Stimulated activated CD4-positive, alpha-beta T cell treated with anti-CD3 and anti-CD28 coated beads, Interleukin-1b, Interleukin-23, amount 100 ng/mL, for 4 hours (primary cell): ENCODE measurements around the gene BANF1.

Experiments used
- DNase-seq, 2 donors: peaks; one replicate each; pipeline ENCODE4 v3.0.0-alpha.2; 2020; ENCODE audit warnings: low read depth in 2 of 2

The BANF1 gene

DNA sequence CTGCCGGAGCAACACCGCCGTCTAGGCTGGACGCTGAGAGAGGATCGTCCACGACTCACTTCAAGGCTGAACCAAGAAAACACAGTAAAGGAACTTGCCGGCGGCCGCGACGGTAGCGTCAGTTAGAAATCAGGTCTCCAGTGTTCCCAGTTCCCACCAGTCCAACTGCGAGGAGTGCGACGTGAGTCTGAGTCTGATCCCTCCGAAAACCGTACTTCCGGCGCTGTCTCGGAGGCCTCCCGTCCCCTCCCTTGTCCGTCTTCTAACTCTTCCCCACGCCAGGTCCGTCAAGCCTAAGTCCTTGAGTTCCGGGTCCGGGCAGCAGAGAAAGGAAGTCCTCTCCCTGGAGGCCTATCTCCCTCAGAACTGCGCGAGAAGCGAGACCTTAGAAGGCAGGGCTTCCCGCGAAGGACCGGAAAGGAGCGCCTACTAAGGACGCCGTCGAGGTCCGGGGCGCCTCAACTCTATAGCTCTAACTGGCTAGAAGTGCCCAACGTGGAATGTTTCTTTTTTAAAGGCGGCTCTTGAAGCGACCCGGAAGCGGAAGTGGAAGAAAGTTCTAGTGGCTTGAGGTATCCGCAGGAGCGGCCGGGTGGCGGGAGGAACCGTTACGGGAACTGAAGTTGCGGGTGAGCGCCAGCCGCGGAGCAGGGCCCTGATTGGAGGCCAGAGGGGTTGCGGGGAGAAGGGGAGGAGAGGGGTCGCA lies at the start of gene BANF1, which contains the start of gene EIF1AD:
Gene BANF1, plus strand, starts transcription at position 562 of the 706 bp plus-strand sequence. CDS start 748 bp downstream, outside the sequence.
Gene EIF1AD, minus strand, starts transcription at position 216 of the 706 bp plus-strand sequence. CDS start 1,768 bp downstream, outside the sequence.
- peak; percentile 75 to 83 for DNase-seq

GRCh38 chr11:65953471-65953870 lies 48.8 kb upstream of the BANF1 start:
- DNase-seq: no peak

DNA sequence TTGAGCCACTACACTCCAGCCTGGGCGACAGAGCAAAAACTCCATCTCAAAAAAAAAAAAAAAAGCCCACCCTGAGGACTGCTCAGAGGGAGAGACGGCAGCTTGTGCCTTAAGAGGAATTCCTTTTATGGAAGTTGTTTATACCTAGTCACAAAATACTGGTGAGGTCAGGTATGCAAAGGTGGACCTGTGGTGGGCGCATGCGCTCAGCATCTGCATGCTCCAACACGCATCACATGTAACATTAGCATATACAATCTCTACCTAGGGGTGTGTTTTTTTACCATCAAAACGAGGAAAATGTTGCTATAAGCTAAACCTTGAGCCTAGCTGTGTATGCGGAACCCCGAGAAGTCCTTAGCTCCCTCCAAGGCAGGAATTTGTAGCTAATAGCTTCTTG lies 47.5 kb upstream of the BANF1 start:
- DNase-seq: no peak

GRCh38 chr11:65958291-65958690 lies 44.0 kb upstream of the BANF1 start:
- DNase-seq: no peak

- no peak for DNase-seq
Observed at GRCh38 chr11:65958774-65959420, 43.4 kb upstream of the BANF1 start.

GRCh38 chr11:65960824-65961266 lies 41.5 kb upstream of the BANF1 start:
- no peak for DNase-seq

GRCh38 chr11:65961267-65962140 lies 40.8 kb upstream of the BANF1 start, which contains the start of gene SART1:
TSS of gene SART1 (plus strand) at chr11:65961734. CDS start at chr11:65961781, 47 bp downstream.
- DNase-seq: peak; percentile 90

DNA sequence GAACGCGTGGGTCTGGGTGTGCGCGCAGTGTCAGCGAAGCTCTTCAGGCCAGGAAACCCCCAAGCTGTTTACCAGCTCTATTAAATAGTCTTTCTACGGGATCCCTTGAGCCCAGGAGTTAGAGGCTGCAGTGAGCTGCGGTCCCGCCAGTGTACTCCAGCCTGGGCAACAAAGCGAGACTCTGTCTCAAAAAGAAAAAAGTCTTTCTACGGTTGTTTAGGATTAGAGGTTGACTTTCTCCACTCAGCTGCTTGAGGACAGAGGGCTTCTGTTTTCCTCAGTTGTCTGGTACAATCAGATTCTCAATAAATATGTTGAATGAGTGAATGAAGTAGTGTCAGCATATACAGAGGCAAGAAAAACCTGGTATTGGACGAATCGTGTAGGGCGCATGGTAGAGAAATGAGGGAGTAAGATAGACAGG lies 40.1 kb upstream of the BANF1 start:
- DNase-seq: no peak

DNA sequence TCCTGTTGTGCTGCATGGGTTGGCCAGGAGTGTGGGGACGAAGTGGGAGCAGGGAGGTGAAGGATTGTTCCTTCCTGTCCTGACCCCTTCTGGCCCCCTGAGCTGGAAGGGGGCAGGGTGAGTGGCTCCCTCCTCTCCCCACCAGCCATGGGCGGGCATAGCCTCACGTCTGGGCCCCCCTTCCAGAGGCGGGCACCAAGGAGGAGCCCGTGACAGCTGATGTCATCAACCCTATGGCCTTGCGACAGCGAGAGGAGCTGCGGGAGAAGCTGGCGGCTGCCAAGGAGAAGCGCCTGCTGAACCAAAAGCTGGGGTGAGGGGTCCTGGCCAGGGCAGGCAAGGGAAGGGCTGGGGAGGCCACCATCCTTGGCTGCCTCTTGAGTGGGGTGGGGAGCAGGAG lies 37.4 kb upstream of the BANF1 start:
- no peak for DNase-seq

DNA sequence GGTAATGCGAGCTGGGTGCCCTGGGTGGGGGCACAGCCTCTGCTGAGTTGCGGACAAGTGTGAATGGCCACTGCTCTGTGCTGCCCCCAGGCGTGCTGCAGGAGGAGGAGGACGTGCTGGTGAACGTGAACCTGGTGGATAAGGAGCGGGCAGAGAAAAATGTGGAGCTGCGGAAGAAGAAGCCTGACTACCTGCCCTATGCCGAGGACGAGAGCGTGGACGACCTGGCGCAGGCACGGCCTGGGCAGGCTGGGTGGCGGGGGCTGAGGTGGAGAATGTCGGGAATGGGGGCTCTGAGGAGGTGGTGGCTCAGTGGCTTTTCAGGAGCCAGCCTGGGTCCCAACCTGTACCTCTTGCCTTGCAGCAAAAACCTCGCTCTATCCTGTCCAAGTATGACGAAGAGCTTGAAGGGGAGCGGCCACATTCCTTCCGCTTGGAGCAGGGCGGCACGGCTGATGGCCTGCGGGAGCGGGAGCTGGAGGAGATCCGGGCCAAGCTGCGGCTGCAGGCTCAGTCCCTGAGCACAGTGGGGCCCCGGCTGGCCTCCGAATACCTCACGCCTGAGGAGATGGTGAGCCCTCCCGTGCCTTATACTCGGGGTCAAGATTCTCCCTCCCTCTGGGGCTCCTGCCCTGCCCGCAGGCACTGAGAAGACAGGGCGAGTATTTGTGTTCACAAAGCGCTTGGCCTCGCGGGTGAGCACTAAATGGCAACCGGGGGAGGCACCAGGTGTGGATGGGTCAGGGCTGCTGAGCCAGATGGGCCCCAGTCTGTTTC lies 36.1 kb upstream of the BANF1 start:
- no peak for DNase-seq

DNA sequence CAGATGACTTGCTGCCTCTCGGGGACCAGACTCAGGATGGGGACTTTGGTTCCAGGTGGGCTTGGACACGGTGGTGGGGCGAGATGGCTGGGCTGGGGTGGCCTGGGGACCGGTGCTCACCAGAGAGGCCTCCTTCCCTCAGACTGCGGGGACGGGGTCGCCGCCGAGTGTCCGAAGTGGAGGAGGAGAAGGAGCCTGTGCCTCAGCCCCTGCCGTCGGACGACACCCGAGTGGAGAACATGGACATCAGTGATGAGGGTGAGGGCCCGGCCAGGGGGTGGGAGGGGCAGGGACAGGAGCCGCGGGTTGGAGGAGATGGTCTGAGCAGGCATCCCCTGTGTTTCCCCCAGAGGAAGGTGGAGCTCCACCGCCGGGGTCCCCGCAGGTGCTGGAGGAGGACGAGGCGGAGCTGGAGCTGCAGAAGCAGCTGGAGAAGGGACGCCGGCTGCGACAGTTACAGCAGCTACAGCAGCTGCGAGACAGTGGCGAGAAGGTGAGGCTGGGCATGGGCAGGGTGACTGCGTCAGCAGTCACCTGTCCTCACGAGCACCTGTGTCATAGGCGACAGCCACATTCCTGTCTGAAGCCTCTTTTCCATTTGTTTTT lies 34.9 kb upstream of the BANF1 start:
- DNase-seq: no peak

DNA sequence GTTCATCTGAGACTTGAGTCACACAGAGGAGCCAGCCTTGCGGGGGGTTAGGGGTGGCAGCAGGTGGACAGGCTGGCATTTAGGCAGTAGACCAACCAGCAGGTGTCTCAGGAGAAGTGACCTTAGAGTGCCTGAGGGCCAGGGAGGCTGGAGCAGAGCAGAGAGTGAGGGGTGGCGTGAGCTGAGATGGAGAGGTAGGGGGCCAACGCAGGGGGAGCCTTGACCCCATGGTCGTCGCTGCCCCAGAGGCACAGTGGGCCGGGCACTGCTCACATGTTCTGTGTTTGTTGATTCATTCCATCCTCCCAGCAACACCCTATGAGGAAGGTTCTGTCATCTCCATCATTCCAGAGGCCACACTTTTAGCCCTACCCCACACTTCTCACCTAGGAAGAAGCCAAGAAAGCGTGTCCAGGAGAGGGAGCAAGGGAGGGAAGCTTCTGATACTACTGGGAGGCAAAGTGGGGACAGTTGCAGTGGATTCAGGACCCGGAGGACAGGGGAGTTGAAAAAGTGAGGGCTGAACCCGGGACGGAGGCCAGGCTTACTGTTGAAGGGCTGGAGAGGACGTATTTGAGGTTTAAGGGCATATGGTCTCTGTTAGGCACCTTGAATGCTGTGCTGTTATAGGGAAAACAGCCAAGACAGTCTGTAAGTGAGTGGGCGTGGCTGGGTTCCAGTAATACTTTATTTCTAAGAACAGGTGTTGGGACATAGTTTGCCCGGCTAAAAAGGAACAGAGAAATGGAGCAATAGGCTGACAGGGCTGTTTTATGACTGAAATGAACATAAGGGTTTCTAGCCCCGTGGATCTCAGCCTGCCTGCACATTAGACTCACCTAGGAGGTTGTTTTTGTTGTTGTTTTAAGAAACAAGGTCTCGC lies 33.5 kb upstream of the BANF1 start:
- no peak for DNase-seq

DNA sequence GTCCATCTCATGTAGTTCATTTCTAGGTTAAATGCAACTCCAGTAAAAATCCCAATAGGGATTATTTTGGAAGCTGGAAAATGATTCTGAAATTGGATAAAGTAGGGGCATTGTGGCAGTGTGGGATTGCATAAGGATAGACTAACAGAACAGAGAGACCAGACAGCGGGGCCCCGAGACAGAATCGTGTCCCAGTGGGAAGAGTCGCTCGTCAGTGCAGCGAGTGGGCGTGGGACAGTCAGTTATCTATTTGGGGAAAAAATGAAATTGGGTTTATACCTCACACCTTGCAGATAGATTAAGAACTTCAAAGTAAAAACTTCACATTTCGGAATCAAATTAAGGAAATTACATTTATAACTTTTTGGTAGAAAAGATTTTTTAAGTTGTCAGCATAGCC lies 30.2 kb upstream of the BANF1 start:
- DNase-seq: no peak

DNA sequence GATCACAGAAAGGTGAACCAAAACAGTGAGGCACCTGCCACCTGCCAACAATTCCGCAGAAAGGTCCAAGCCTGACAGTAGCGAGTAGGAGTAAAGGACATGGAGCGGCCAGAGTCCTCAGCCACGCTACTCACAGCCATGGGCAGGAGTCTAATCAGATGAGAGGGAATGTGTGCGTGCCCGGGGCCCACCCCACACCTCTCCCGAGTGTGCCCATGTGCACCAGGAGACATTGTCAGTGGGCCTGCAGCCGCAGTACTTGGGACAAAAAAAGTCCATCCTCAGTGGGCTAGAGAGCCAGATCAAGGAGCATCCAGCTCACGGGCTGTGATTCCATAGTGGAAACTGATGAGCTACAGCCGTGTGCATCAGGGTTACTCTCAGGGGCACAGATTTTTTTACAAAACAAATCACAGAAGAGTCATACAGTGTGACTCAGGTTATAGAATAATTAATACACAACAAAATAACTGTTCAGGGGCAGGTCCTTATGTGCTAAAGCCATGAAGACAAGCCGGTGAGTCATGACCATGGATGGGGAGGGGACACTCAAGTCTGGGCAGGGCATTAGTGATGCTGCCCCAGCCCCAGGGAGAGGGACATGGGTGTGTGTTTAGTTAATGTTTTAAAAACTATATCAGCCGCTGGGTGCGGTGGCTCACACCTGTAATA lies 28.7 kb upstream of the BANF1 start:
- DNase-seq: no peak

- no peak for DNase-seq
Observed at GRCh38 chr11:65975771-65976170, 26.5 kb upstream of the BANF1 start.

DNA sequence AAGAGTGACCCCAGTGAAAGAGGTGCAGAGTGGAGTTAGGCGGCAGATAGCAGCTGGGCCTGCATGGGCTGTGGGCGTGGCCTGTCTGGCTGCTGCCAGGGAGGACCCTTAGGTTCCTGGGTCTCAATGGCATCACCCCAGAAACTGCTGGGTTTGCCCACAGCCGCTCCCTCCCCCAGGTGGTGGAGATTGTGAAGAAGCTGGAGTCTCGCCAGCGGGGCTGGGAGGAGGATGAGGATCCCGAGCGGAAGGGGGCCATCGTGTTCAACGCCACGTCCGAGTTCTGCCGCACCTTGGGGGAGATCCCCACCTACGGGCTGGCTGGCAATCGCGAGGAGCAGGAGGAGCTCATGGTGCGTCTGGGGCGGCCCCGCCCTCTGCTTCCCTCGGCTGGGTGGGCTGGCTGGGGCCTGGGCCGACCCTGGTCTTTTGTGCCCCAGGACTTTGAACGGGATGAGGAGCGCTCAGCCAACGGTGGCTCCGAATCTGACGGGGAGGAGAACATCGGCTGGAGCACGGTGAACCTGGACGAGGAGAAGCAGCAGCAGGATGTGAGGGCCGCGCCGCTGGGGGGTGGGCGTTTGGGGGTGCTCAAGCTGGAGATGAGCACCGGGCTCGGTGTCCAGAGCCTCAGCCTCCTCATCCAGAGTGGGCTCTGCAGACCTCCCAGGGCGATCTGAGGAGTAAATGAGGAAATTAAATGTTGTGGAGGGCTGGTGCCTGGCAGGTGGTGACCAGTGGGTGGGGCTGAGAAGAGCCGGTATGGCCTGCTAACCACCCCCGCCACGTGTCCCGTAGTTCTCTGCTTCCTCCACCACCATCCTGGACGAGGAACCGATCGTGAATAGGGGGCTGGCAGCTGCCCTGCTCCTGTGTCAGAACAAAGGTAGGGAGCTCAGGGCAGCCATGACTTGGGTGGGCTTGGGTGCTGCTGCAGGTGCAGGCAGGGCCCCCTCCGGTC lies 25.8 kb upstream of the BANF1 start:
- no peak for DNase-seq

- DNase-seq: no peak
Observed at GRCh38 chr11:65977621-65978390, 24.5 kb upstream of the BANF1 start.
